HG02623 (cell line): Measurements from ENCODE around the gene ATP11B.
"Not testable (repeated sequence)": the region's sequence is repeated elsewhere in the genome, so short reads cannot be mapped to it uniquely, and the experiment has no call there.

Source experiments
- ATAC-seq: cut with Tn5 transposase; IDR thresholded peaks from one replicate; pipeline ENCODE4 v1.9.1; 2021; ENCODE audit warnings: moderate library complexity; ENCODE audit not compliant: unreplicated experiment

Gene ATP11B

GRCh38 chr3:182794455-182795388 is 1.4 kb downstream of the ATP11B start:
- no peak for ATAC-seq

DNA sequence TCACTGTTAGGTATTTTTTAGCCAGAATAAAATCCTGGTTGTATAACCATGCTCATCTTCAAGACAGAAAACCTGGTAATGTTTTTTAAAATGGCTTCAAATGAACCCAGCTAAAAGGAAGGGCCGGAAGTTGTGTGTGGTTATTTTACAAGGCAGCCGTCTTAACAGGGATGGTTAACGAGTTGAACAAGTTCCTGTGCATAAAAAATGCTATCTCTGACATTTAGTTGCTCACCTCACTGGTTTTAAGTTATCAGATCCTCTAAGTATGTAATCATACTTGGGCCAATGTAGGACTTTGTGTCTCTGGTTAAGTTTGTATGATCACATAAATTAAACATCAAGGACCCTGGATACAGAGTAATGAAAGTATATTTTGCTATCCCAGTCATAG is 2.1 kb downstream of the ATP11B start:
- ATAC-seq = no peak

DNA sequence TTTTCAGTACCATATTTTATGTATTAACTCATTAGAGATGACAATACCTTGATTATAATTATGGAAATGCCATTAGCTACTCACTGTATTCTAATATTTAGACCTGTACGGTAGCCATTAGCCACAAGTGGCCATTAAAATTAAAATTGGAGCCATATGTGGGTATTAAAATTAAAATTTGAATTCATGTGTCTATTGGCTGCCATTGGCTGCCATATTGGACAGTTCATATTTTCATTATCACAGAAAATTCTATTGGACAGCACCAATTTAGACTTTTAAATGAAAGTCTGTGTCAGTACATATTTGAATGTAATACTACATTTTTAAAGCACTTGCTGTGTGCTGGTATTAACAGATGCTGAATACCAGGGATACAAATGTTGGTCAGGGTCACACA is 3.0 kb downstream of the ATP11B start:
- no peak for ATAC-seq

DNA sequence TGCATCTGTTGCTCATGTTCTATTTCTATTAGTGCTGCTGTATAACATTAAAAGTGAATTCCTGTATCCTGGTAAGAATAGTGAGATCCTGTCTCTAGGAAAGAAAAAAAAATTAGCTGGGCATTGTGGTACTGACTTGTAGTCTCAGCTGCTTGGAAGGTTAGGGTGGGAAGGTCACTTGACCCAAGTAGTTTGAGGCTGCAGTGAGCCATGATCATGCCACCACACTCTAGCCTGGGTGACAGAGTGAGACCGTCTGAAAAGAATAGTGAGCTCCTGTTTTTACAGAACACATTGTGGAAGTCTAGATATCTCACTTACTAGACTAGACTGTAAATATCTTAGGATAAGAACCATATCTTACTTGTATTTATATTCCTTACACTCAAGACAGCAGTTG is 4.6 kb downstream of the ATP11B start:
- no peak for ATAC-seq

DNA sequence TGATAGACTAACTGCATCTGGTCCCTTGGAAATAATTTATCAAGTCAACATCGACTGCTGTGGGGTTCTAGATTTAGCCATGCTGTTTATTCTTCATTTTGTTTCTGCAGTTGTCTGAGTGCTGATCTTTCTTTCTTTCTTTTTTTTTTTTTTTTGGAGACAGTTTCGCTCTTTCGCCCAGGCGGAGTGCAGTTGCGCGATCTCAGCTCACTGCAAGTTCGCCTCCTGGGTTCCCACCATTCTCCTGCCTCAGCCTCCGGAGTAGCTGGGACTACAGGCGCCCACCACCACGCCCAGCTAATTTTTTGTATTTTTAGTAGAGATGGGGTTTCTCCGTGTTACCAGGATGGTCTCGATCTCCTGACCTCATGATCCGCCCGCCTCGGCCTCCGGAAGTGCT is 5.8 kb downstream of the ATP11B start:
- ATAC-seq = not testable (repeated sequence)

DNA sequence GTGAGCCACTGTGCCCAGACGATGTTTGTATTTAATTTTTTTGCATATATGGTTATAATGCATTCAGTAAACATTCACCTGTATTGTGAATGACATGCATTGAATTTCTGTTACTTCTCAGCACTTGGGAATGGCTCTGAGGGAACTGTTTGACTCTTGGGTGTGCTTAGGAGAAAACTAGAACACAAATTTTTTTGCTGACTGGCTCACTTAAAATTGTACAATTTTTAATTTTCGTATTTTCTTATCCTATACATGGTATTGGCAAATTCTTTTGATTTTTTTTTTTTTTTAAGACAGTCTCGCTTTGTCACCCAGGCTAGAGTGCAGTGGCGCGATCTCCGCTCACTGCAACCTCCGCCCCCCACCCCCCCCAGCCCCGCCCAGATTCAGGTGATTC is 7.2 kb downstream of the ATP11B start:
- ATAC-seq = no peak

GRCh38 chr3:182802413-182803390 is 9.4 kb downstream of the ATP11B start:
- no peak for ATAC-seq

DNA sequence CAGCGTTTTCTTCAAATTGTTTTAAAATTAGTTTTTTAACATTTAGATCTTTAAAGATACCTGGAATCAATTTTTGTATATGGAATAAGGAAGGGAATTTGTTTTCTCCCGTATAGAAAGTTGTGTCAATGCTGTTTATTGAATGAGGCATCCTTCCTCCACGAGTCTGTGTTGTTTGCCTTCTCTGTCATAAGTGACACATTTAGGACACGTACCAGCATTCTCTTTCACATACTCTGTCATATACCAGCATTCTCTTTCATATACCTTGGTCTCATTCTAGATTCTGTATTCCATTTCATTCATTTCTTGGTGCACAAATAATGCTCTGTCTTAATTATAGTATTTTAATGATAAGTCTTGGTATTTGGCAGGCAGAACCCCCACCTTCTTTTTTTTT is 10.3 kb downstream of the ATP11B start:
- no peak for ATAC-seq

GRCh38 chr3:182807061-182807460 is 13.8 kb downstream of the ATP11B start:
- no peak for ATAC-seq

GRCh38 chr3:182808041-182808770 is 14.9 kb downstream of the ATP11B start:
- ATAC-seq = no peak

DNA sequence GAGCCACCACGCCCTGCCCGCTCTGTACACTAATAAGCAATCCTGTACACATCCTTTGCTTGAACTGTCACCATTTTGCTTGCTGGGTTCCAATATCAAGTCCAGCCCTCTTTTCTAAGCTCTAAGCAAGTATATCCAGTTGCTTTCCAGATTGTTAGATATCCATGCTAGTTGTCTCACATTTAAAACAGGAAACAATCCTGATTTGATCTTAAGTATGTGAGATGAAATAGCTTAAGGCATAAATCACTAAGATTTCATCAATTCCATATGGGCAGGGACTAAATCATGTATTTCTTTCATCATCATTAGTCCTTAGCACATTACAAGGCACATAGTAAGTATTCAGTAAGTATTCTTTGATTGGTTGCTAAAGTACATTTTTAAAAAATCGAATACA is 16.2 kb downstream of the ATP11B start:
- no peak for ATAC-seq

DNA sequence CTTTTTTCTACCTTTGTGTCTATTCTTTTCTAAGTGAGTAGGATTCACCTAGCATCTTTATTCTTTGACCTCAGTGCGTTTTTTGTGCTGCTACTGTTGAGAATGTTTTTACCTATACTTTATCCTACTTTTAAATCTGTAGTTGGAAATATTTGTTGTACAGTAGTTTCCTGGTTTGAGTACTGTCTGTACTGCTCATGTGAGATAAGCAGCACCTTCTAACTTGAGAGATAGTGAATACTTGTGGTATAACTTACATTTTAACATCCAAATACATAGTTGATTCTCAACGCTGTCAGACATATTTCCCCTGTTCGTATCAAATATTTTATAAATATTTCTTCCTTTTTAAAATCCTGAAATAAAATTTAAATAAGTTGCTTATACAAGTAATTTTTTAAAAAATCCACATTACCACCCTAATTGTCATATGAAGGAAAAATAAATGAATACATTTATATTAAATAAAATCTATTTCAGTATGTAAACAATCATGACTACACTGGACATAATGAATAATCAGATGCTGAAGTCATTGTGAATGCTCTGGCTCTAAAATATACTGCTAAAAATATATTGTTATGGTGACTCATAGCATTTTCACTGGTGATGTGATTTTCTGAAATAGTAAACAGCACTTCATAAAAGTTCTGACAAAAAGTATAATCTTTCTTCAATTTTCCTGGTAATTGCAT is 17.4 kb downstream of the ATP11B start:
- ATAC-seq = no peak

DNA sequence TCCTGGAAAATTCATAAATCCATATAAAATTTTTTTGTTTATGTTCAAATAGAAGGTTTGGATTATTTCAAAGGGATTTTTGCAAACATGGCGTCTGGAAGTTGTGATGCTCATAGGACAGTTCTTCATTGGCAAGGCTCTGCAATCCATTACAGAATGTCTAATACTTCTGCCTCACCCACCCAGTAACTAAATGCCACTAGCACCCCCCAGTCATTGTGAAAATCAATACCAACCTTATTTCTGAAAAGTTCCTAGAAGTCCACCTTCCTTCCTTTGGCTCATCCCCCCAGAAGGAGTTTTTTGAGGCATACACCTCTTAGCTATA is 17.9 kb downstream of the ATP11B start:
- ATAC-seq = no peak

- no peak for ATAC-seq
Observed at GRCh38 chr3:182812123-182812522, 18.8 kb downstream of the ATP11B start.

DNA sequence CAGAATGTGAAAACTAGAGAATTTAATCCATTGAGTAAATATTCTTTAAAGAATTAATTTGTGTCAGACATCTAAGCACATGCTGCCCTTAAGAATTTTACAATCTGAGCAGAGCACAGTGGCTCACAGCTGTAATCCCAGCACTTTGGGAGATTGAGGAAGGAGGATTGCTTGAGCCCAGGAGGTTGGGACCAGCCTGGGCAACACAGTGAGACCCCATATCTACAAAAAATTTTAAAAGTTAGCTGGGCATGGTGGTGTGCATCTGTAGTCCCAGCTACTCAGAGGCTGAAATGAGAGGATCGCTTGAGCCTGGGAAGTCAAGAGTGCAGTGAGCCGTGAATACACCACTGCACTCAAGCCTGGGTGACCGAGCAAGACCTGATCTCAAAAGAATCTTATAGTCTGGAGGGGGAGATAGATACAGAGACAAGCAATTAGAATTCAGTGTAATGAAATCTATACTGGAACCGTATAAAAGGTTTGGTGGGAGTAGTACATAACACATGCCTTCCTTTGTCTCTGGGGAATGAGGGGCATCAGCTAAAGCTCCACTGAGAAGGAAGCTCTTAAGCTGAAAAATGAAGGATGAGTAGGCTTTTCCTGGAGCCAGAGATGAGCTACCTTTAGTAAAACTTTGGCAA is 21.2 kb downstream of the ATP11B start:
- ATAC-seq = no peak

DNA sequence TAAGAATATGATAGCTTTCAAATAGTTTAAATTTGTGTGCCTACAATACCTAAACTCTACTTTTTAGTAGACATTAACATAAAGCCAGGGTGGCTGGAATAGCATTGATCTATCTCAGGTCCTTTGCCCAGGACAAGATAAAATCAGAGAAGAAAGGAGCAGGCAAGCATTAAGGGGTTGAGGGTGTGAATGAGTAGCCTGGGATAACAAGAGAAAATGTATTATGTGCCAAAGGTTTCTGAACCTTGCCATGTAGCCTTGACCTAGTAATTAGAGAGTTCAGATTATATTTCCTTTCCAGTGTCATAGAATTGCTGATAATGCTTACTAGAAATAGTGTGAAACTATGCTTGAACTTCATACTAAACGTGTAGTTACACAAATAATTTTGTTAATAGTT is 22.9 kb downstream of the ATP11B start:
- ATAC-seq = no peak

- no peak for ATAC-seq
Observed at GRCh38 chr3:182818296-182818978, 25.1 kb downstream of the ATP11B start.

DNA sequence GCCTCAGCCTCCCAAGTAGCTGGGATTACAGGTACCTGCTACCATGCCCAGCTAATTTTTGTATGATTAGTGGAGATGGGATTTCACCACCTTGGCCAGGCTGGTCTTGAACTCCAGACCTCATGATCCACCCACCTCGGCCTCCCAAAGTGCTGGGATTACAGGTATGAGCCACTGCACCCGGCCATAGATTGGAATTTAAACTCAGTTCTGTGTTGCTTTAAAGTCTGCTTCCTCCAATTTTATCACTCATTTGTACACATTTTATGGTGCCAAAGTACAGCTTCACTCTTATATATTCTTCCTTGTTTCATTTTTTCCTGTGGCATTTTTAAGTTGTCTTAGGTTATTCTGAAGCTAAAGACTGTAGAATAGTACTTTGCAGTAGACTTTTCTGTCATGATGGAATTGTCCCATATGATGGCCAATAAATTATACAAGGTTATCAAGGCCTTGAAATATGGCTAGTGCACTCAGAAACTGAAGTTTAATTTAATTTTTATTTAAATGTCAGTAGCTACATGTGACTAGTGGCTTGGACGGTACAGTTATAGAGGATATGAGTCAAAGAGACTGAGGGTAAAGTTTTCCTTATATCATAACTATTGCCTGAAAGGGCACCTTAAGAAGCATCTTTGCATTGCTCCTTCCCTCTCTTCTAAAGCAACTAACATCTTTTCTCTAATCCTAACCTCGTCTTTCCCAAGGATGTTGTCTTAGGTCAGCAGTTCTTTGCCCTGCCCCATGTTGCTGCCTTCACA is 28.1 kb downstream of the ATP11B start:
- no peak for ATAC-seq

- not testable (repeated sequence) for ATAC-seq
Observed at GRCh38 chr3:182822260-182822659, 29.0 kb downstream of the ATP11B start.
